CD4-positive, alpha-beta T cell (primary cell): ENCODE data around the gene TLNRD1. TPM values are rescaled to one million over a fixed set of nuclear protein-coding genes. Genes with fewer than 3 reads are reported as not detected.
A peak's percentile ranks its signal among the peaks of the same experiment; 100 is the strongest.

ENCODE experiments used
- ATAC-seq: fragments of 200-7000 bp; cut with Tn5 transposase; one replicate; pipeline ENCODE4 v1.10.0; 2022; ENCODE audit warnings: mild to moderate bottlenecking; ENCODE audit not compliant: poor library complexity
- CTCF ChIA-PET: fragments of 350-600 bp; sonication (Branson Sonifier 250); formaldehyde crosslinking; loops from one replicate; lab custom pipeline; 2021; ENCODE audit warnings: antibody characterized with exemption, inconsistent platforms; lab: Charles Lee
- POLR2A ChIA-PET: fragments of 350-600 bp; sonication (Branson Sonifier 250); formaldehyde crosslinking; loops from one replicate; lab custom pipeline; 2021; ENCODE audit warnings: antibody characterized with exemption, inconsistent platforms; lab: Charles Lee
- DNase-seq, 14 experiments: peaks; one replicate each; pipeline ENCODE4 v3.0.0-alpha.2; 2013 to 2020; ENCODE audit warnings: mixed read lengths in 2 of 14
- H3K27ac ChIP-seq, 2 donors: one replicate each; pipeline versions ENCODE4 v1.5.1 to v1.7.0; 2013; ENCODE audit warnings: low read length in 2 of 2, low read depth in 1 of 2, mild to moderate bottlenecking in 1 of 2
- H3K27me3 ChIP-seq, 2 experiments: 1 replicate in 1 of 2; 2 replicates in 1 of 2; pipeline versions ENCODE4 v1.6.1 to v1.7.0; 2013; ENCODE audit warnings: low read length in 2 of 2, control low read depth in 1 of 2, mild to moderate bottlenecking in 1 of 2, moderate library complexity in 1 of 2; ENCODE audit not compliant: insufficient read depth in 2 of 2, control insufficient read depth in 1 of 2
- H3K36me3 ChIP-seq: one replicate; pipeline ENCODE4 v1.6.1; 2013; ENCODE audit warnings: low read length, control low read depth; ENCODE audit not compliant: insufficient read depth
- H3K4me1 ChIP-seq: one replicate; pipeline ENCODE4 v1.6.1; 2013; ENCODE audit warnings: low read length, control low read depth; ENCODE audit not compliant: insufficient read depth
- H3K4me3 ChIP-seq: one replicate; pipeline ENCODE4 v1.5.1; 2013; ENCODE audit warnings: mild to moderate bottlenecking, low read length, moderate library complexity
- H3K9me3 ChIP-seq, 2 experiments: 1 replicate in 1 of 2; 2 replicates in 1 of 2; pipeline versions ENCODE4 v1.6.1 to v1.7.0; 2013; ENCODE audit warnings: low read length in 2 of 2, mild to moderate bottlenecking in 2 of 2, control low read depth in 1 of 2, moderate library complexity in 1 of 2; ENCODE audit not compliant: control insufficient read depth in 1 of 2, insufficient read depth in 1 of 2
- H3K27ac Mint-ChIP-seq: one replicate; pipeline ENCODE4 v1.8.0; 2020; ENCODE audit warnings: mixed read lengths
- H3K27me3 Mint-ChIP-seq: one replicate; pipeline ENCODE4 v1.8.0; 2021; ENCODE audit warnings: mixed read lengths
- H3K36me3 Mint-ChIP-seq: one replicate; pipeline ENCODE4 v1.8.0; 2021; ENCODE audit warnings: low read depth, mixed read lengths
- H3K4me1 Mint-ChIP-seq: one replicate; pipeline ENCODE4 v1.8.0; 2021; ENCODE audit warnings: low read depth, mixed read lengths
- H3K4me3 Mint-ChIP-seq: one replicate; pipeline ENCODE4 v1.8.0; 2020; ENCODE audit warnings: mild to moderate bottlenecking, mixed read lengths
- H3K9me3 Mint-ChIP-seq: one replicate; pipeline ENCODE4 v1.8.0; 2020; ENCODE audit warnings: mixed read lengths
- intact Hi-C, 2 experiments: fragments of 100-400 bp; cut with DNase I in 1 of 2; cut with micrococcal nuclease in 1 of 2; formaldehyde crosslinking; loops; one replicate each; pipeline versions ENCODE4 v1.15.1 to v1.9.0; 2023 to 2025; cut with DNase I, micrococcal nuclease
- total RNA-seq, 174 experiments: library from RNA in 2 of 174; stranded (reverse) in 2 of 174; gene quantifications; one replicate each; pipeline ENCODE4 v1.2.3 and lab custom pipeline; 2021 to 2026
- TF ChIP-seq, protein P1 (sequence below): fragments of 200-600 bp; IDR thresholded peaks from one replicate; pipeline ENCODE4 v1.8.0; 2022; ENCODE audit warnings: antibody characterized with exemption, mild to moderate bottlenecking

The TLNRD1 gene
- total RNA-seq, 2 experiments from 2014 or later = 10.5 to 12.3 TPM

DNA sequence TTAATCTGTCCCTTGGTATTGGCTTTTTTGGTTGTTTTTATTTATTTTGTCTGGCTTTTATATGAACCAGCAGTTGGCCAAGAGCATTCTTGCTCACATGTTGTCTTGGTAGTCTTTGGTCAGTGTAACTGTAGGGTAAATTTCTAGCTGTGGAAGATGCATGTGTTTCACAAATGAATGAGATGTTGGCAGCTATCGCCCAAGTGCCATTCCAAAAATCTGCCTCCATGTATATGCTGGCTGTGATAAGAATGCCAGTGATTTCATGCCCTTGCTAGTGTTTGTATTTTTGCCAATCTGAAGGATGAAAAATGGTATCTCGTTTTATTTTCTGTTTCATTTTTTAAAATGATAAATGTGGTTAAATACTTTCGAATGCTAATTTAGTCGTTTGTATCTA, 50.1 kb downstream of the TLNRD1 start:
- intact Hi-C loops = no loop called here
- TF ChIP-seq, protein P1, sequence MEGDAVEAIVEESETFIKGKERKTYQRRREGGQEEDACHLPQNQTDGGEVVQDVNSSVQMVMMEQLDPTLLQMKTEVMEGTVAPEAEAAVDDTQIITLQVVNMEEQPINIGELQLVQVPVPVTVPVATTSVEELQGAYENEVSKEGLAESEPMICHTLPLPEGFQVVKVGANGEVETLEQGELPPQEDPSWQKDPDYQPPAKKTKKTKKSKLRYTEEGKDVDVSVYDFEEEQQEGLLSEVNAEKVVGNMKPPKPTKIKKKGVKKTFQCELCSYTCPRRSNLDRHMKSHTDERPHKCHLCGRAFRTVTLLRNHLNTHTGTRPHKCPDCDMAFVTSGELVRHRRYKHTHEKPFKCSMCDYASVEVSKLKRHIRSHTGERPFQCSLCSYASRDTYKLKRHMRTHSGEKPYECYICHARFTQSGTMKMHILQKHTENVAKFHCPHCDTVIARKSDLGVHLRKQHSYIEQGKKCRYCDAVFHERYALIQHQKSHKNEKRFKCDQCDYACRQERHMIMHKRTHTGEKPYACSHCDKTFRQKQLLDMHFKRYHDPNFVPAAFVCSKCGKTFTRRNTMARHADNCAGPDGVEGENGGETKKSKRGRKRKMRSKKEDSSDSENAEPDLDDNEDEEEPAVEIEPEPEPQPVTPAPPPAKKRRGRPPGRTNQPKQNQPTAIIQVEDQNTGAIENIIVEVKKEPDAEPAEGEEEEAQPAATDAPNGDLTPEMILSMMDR = no peak
- no peaks in the 10 kb centered on the region for H3K36me3 ChIP-seq
- no peaks in the 10 kb centered on the region for H3K27me3 Mint-ChIP-seq
- H3K9me3 Mint-ChIP-seq = no peaks in the 10 kb centered on the region
- H3K27me3 ChIP-seq = no peaks in the 10 kb centered on the region
- ATAC-seq (no peak), DNase-seq (no peak)
- no peaks in the 10 kb centered on the region for H3K36me3 Mint-ChIP-seq
- no peak overlapping the region for H3K4me3 ChIP-seq
- POLR2A ChIA-PET = no interaction called here
- no peaks in the 10 kb centered on the region for H3K4me1 Mint-ChIP-seq
- no peaks in the 10 kb centered on the region for H3K9me3 ChIP-seq
- no peak overlapping the region for H3K27ac Mint-ChIP-seq
- H3K4me3 Mint-ChIP-seq = no peak overlapping the region
- H3K4me1 ChIP-seq = no peaks in the 10 kb centered on the region
- no peak overlapping the region for H3K27ac ChIP-seq
- CTCF ChIA-PET = interaction anchor here (1.2 kb wide), 1 partner anchor 11 kb away, joined by 3 read pairs; no protein-coding TSS in a partner anchor

DNA sequence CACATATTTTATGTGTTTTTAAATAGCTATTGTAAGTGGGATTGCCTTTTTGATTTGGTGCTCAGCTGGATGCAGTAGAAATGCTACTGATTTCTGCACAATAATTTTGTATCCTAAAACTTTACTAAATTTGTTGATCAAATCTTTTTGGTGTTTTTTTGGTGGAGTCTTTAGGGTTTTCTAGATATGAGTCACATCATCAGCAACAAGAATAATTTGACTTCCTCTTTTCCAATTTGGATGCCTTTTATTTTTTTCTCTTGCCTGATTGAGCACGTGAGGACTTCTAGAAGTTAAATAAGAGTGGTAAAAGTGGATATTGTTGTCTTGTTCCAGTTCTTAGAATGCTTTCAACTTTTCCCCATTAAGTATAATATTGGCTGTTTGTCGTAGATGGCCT, 51.3 kb downstream of the TLNRD1 start:
- TF ChIP-seq, protein P1 = no peak
- ChIA-PET CTCF (no interaction called here), POLR2A (no interaction called here)
- H3K4me3 Mint-ChIP-seq = no peak overlapping the region
- intact Hi-C loops = no loop called here
- no peaks in the 10 kb centered on the region for H3K36me3 Mint-ChIP-seq
- DNase-seq (peak in 2 of 14 experiments; percentile 10 to 13), ATAC-seq (no peak)
- H3K27ac ChIP-seq = no peak overlapping the region
- H3K27ac Mint-ChIP-seq = no peak overlapping the region
- H3K4me3 ChIP-seq = no peak overlapping the region
- H3K4me1 ChIP-seq = no peaks in the 10 kb centered on the region
- no peaks in the 10 kb centered on the region for H3K27me3 ChIP-seq
- H3K9me3 ChIP-seq = no peaks in the 10 kb centered on the region
- no peaks in the 10 kb centered on the region for H3K4me1 Mint-ChIP-seq
- no peaks in the 10 kb centered on the region for H3K36me3 ChIP-seq
- H3K27me3 Mint-ChIP-seq = no peaks in the 10 kb centered on the region
- no peaks in the 10 kb centered on the region for H3K9me3 Mint-ChIP-seq

DNA sequence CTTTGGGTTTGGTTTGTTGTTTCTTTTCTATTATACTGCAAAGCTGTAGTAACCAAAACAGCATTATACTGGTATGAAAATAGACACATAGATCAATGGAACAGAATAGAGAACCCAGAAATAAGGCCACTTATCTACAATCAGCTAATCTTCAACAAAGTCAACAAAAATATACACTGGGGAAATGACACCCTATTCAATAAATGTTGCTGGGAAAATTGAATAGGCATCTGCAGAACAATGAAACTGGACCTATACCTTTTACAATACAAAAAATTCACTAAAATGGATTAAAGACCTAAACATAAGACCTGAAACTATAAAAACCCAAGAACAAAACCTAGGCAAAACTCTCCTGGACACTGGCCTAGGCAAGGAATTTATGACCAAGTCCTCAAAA, 52.9 kb downstream of the TLNRD1 start:
- no peak for DNase-seq
- Histone ChIP-seq H3K4me1 (no peaks in the 10 kb centered on the region), H3K27ac (no peak overlapping the region), H3K9me3 (no peaks in the 10 kb centered on the region), H3K4me3 (no peak overlapping the region), H3K36me3 (no peaks in the 10 kb centered on the region), H3K27me3 (no peaks in the 10 kb centered on the region)
- TF ChIP-seq, protein P1 = no peak
- CTCF ChIA-PET = no interaction called here
- Mint-ChIP-seq H3K4me3 (no peak overlapping the region), H3K4me1 (no peaks in the 10 kb centered on the region), H3K36me3 (no peaks in the 10 kb centered on the region), H3K27ac (no peak overlapping the region), H3K9me3 (no peaks in the 10 kb centered on the region), H3K27me3 (no peaks in the 10 kb centered on the region)
- no peak for ATAC-seq
- POLR2A ChIA-PET = no interaction called here
- intact Hi-C loops = no loop called here
